Measurements from ENCODE around the gene PPP2R3B. TPM values are rescaled to one million over a fixed set of nuclear protein-coding genes. Genes with fewer than 3 reads are reported as not detected.

PPP2R3B gene
- polyA plus RNA-seq, 1 donor from 2014 or later = 41.7 TPM

GRCh38 chrX:352582-353314, 34.0 kb downstream of the PPP2R3B start:
- H2AFZ ChIP-seq (ENCODE audit: low read depth, low read length) = no peak overlapping the region
- H3K36me3 ChIP-seq (ENCODE audit: insufficient read depth, low read length) = no peaks in the 10 kb centered on the region
- no peaks in the 10 kb centered on the region for H3K9me3 ChIP-seq (ENCODE audit: low read length)

GRCh38 chrX:352181-352580, 34.5 kb downstream of the PPP2R3B start:
- H3K79me2 ChIP-seq (replicated peaks; ENCODE audit: insufficient read depth, low read length) = no peaks in the 10 kb centered on the region
- no peak overlapping the region for H3K4me3 ChIP-seq (ENCODE audit: low read length)
- no peaks in the 10 kb centered on the region for H4K20me1 ChIP-seq (ENCODE audit: insufficient read depth)
- TF ChIP-seq REST (IDR thresholded peaks at IDR 0.05; ENCODE audit: borderline replicate concordance) = no peak
- TF ChIP-seq EZH2 (IDR thresholded peaks at IDR 0.05; ENCODE audit: borderline replicate concordance, insufficient read depth, low read length, poor library complexity, severe bottlenecking) = no peak
- TF ChIP-seq POLR2AphosphoS5 (IDR thresholded peaks at IDR 0.05) = no peak
- no peak for TF ChIP-seq RAD21 (conservative IDR thresholded peaks at IDR 0.05)
- TF ChIP-seq MXI1 (conservative IDR thresholded peaks at IDR 0.05; ENCODE audit: poor library complexity, severe bottlenecking) = no peak
- TF ChIP-seq SMC3 (conservative IDR thresholded peaks at IDR 0.05; ENCODE audit: poor library complexity) = no peak
- TF ChIP-seq CTCF (IDR thresholded peaks at IDR 0.05; ENCODE audit: poor library complexity, severe bottlenecking) = no peak
- TF ChIP-seq TAF1 (IDR thresholded peaks at IDR 0.05; ENCODE audit: low read depth) = no peak
- no peak for TF ChIP-seq EP300 (conservative IDR thresholded peaks at IDR 0.05; ENCODE audit: poor library complexity, severe bottlenecking)
- no peaks in the 10 kb centered on the region for H3F3A ChIP-seq (ENCODE audit: insufficient read depth, low read length, poor library complexity, severe bottlenecking)
- no peak overlapping the region for H3K9ac ChIP-seq (ENCODE audit: low read length)
- H3K9me2 ChIP-seq (ENCODE audit: insufficient read depth, low read length) = no peaks in the 10 kb centered on the region
- no peak overlapping the region for H3K27ac ChIP-seq (ENCODE audit: low read length)
- H3K36me3 ChIP-seq (ENCODE audit: insufficient read depth, low read length) = no peaks in the 10 kb centered on the region
- H3K4me2 ChIP-seq (ENCODE audit: low read length) = no peak overlapping the region
- no peak overlapping the region for H2AFZ ChIP-seq (ENCODE audit: low read depth, low read length)
- no peaks in the 10 kb centered on the region for H3K9me3 ChIP-seq (ENCODE audit: low read length)
- H3K27me3 ChIP-seq (ENCODE audit: insufficient read depth, low read depth, low read length) = no peaks in the 10 kb centered on the region

More at GRCh38 chrX:352582-353314, 34.0 kb downstream of the PPP2R3B start:
- TF ChIP-seq RAD21 (conservative IDR thresholded peaks at IDR 0.05) (no peak), EZH2 (IDR thresholded peaks at IDR 0.05; ENCODE audit: borderline replicate concordance, insufficient read depth, low read length, poor library complexity, severe bottlenecking) (no peak), REST (IDR thresholded peaks at IDR 0.05; ENCODE audit: borderline replicate concordance) (no peak)
- H3K4me3 ChIP-seq (ENCODE audit: low read length) = no peak overlapping the region
- no peaks in the 10 kb centered on the region for H3K79me2 ChIP-seq (replicated peaks; ENCODE audit: insufficient read depth, low read length)
- H3K27ac ChIP-seq (ENCODE audit: low read length) = no peak overlapping the region
- H3K9me2 ChIP-seq (ENCODE audit: insufficient read depth, low read length) = no peaks in the 10 kb centered on the region
- no peaks in the 10 kb centered on the region for H3F3A ChIP-seq (ENCODE audit: insufficient read depth, low read length, poor library complexity, severe bottlenecking)
- H3K27me3 ChIP-seq (ENCODE audit: insufficient read depth, low read depth, low read length) = no peaks in the 10 kb centered on the region
- no peaks in the 10 kb centered on the region for H4K20me1 ChIP-seq (ENCODE audit: insufficient read depth)
- H3K9ac ChIP-seq (ENCODE audit: low read length) = no peak overlapping the region
- no peak overlapping the region for H3K4me2 ChIP-seq (ENCODE audit: low read length)

Data from neural cell (in vitro differentiated cells).